Keratinocyte (primary cell): ENCODE measurements around the gene SF3A1. TPM values are rescaled to one million over a fixed set of nuclear protein-coding genes. Genes with fewer than 3 reads are reported as not detected.

ENCODE experiments used
- DNase-seq: peaks from one replicate; pipeline ENCODE4 v3.0.0-alpha.2; 2011; ENCODE audit warnings: low read depth, missing footprints, low spot score
- FAIRE-seq: peaks from 2 replicates; lab custom pipeline; 2011; peaks lifted over from hg19 to GRCh38; lab: Jason Lieb, UNC
- H2AFZ ChIP-seq: 2 replicates; pipeline ENCODE4 v1.6.0; 2012; ENCODE audit warnings: low read length, control low read depth, inconsistent platforms; ENCODE audit not compliant: control insufficient read depth
- H3K27ac ChIP-seq: 2 replicates; pipeline ENCODE4 v1.5.1; 2011; ENCODE audit warnings: low read length; ENCODE audit not compliant: control insufficient read depth, insufficient read depth
- H3K27me3 ChIP-seq: 3 replicates; pipeline ENCODE4 v1.6.0; 2011; ENCODE audit warnings: low read length; ENCODE audit not compliant: control insufficient read depth, insufficient read depth; ENCODE audit errors: extremely low read depth
- H3K36me3 ChIP-seq, 2 experiments: 2 replicates in 1 of 2; 3 replicates in 1 of 2; pipeline ENCODE4 v1.5.1; 2011; ENCODE audit warnings: low read length in 2 of 2, mild to moderate bottlenecking in 1 of 2; ENCODE audit not compliant: control insufficient read depth in 2 of 2, insufficient read depth in 2 of 2; ENCODE audit errors: extremely low read depth in 1 of 2
- H3K4me1 ChIP-seq: 3 replicates; pipeline ENCODE4 v1.5.1; 2011; ENCODE audit warnings: low read length; ENCODE audit not compliant: control insufficient read depth, insufficient read depth; ENCODE audit errors: extremely low read depth
- H3K4me2 ChIP-seq: 3 replicates; pipeline ENCODE4 v1.6.0; 2011; ENCODE audit warnings: low read depth, low read length; ENCODE audit not compliant: control insufficient read depth, insufficient read depth; ENCODE audit errors: extremely low read depth
- H3K4me3 ChIP-seq, 3 experiments: fragments of 200-600 bp in 1 of 3; sonication (generic) in 1 of 3; 2 replicates in 2 of 3; 3 replicates in 1 of 3; pipeline ENCODE4 v1.5.1; 2011 to 2016; ENCODE audit warnings: low read length in 3 of 3, mild to moderate bottlenecking in 3 of 3, control low read depth in 2 of 3, inconsistent platforms in 1 of 3, low read depth in 1 of 3, mixed read lengths in 1 of 3, mixed run types in 1 of 3, moderate library complexity in 1 of 3; ENCODE audit not compliant: control insufficient read depth in 2 of 3, insufficient read depth in 2 of 3; ENCODE audit errors: extremely low read depth in 1 of 3
- H3K79me2 ChIP-seq: 2 replicates; pipeline ENCODE4 v1.6.0; 2012; ENCODE audit warnings: low read length; ENCODE audit not compliant: control insufficient read depth, insufficient read depth
- H3K9ac ChIP-seq: 3 replicates; pipeline ENCODE4 v1.6.0; 2011; ENCODE audit warnings: low read length; ENCODE audit not compliant: control insufficient read depth, insufficient read depth; ENCODE audit errors: extremely low read depth
- H3K9me1 ChIP-seq: 3 replicates; pipeline ENCODE4 v1.6.0; 2011; ENCODE audit warnings: low read length; ENCODE audit not compliant: control insufficient read depth, insufficient read depth; ENCODE audit errors: extremely low read depth
- H3K9me3 ChIP-seq: 2 replicates; pipeline ENCODE4 v1.5.1; 2012; ENCODE audit warnings: low read depth, low read length; ENCODE audit not compliant: control insufficient read depth
- H4K20me1 ChIP-seq: 3 replicates; pipeline ENCODE4 v1.6.0; 2011; ENCODE audit warnings: low read length; ENCODE audit not compliant: control insufficient read depth, insufficient read depth; ENCODE audit errors: extremely low read depth
- EZH2 ChIP-seq: IDR thresholded peaks from one replicate; pipeline ENCODE4 v1.6.1; 2012; ENCODE audit warnings: inconsistent platforms, mild to moderate bottlenecking, low read length, moderate library complexity
- dilution Hi-C: fragments of 300-500 bp; cut with MboI; formaldehyde crosslinking; loops from one replicate; pipeline ENCODE4 v1.7.0; 2020; ENCODE audit warnings: low sequenced_read_pairs; ENCODE audit not compliant: extremely low pct_ligation_motif_present
- polyA plus RNA-seq, 5 experiments: library from polyadenylated mRNA; depleted of rRNA in 3 of 5; stranded (reverse) in 3 of 5; stranded (forward) in 1 of 5; unstranded in 1 of 5; fragments of >200 nt; gene quantifications; 1 replicate in 1 of 5; 2 replicates in 3 of 5; 3 replicates in 1 of 5; pipeline versions ENCODE4 v1.2.1 to v1.2.3, GENCODE V29; 2011 to 2012; ENCODE audit warnings: missing spikeins in 2 of 5, low read depth in 1 of 5, low replicate concordance in 1 of 5
- TF ChIP-seq, protein P1 (sequence below), 3 experiments: IDR thresholded peaks in 1 of 3; conservative IDR thresholded peaks in 1 of 3; optimal IDR thresholded peaks in 1 of 3; 2 replicates in 2 of 3; 3 replicates in 1 of 3; pipeline versions ENCODE3 to v1.5.1; 2011; ENCODE audit warnings: low read length in 3 of 3, mild to moderate bottlenecking in 3 of 3, moderate library complexity in 2 of 3, control low read depth in 1 of 3, inconsistent platforms in 1 of 3; ENCODE audit not compliant: insufficient read depth in 2 of 3; ENCODE audit errors: extremely low read depth in 1 of 3

SF3A1 gene
- polyA plus RNA-seq, 1 donor (not counting 4 experiments of a cell fraction or from before 2014, with no cell fraction given): 34.2 TPM

DNA sequence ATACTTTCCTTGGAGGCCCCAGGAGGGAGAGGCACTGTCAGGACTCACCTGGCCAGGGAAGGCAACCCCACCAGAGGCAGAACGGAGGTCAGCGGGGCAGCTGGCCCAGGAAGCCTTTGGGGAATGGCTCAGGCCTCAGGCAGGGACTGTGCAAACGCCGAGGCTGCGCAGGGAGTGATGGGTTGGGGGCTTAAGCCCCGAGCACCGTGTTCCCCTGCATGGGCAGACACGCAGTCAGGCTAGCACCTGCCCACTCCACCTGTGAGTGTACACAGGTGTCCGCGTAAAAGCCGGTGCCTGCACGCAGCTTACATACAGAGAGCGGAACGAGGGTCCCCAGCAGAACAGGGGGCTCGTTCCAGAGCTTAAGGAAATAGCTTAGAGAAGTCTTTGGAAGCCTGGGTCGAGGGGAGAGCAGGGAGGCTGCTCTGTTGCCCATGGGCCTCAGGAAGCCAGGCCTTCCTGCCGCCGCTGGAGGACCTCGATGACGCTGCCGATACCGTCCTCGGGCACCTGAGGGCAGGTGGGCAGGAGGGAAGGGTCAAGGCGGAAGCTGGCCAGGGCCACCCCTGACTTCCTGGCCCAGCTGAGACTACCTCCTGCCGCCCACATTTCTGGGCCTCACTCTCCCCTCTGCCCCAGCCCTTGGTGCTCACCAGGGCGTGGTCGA, 71.4 kb downstream of the SF3A1 start:
- Histone ChIP-seq H3K27ac (no peak overlapping the region), H2AFZ (no peak overlapping the region), H3K4me3 (no peak overlapping the region), H3K4me1 (peaks cover 11% of the 10 kb centered on the region), H3K4me2 (no peak overlapping the region), H3K27me3 (no peaks in the 10 kb centered on the region), H3K79me2 (no peaks in the 10 kb centered on the region), H3K36me3 (peaks cover 0 to 7% of the 10 kb centered on the region in 2 experiments), H3K9me1 (no peaks in the 10 kb centered on the region), H3K9me3 (no peaks in the 10 kb centered on the region), H4K20me1 (no peaks in the 10 kb centered on the region), H3K9ac (no peak overlapping the region)
- DNase-seq: no peak
- no peak for FAIRE-seq
- no peak for TF ChIP-seq EZH2
- TF ChIP-seq, protein P1, sequence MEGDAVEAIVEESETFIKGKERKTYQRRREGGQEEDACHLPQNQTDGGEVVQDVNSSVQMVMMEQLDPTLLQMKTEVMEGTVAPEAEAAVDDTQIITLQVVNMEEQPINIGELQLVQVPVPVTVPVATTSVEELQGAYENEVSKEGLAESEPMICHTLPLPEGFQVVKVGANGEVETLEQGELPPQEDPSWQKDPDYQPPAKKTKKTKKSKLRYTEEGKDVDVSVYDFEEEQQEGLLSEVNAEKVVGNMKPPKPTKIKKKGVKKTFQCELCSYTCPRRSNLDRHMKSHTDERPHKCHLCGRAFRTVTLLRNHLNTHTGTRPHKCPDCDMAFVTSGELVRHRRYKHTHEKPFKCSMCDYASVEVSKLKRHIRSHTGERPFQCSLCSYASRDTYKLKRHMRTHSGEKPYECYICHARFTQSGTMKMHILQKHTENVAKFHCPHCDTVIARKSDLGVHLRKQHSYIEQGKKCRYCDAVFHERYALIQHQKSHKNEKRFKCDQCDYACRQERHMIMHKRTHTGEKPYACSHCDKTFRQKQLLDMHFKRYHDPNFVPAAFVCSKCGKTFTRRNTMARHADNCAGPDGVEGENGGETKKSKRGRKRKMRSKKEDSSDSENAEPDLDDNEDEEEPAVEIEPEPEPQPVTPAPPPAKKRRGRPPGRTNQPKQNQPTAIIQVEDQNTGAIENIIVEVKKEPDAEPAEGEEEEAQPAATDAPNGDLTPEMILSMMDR (optimal IDR thresholded peaks at IDR 0.05 in 1 of 3, IDR thresholded peaks at IDR 0.05 in 1 of 3, conservative IDR thresholded peaks at IDR 0.05 in 1 of 3; ENCODE audit: extremely low read depth in 1 of 3, insufficient read depth in 2 of 3, low read length in 3 of 3): no peak
- dilution Hi-C loops: no loop called here

DNA sequence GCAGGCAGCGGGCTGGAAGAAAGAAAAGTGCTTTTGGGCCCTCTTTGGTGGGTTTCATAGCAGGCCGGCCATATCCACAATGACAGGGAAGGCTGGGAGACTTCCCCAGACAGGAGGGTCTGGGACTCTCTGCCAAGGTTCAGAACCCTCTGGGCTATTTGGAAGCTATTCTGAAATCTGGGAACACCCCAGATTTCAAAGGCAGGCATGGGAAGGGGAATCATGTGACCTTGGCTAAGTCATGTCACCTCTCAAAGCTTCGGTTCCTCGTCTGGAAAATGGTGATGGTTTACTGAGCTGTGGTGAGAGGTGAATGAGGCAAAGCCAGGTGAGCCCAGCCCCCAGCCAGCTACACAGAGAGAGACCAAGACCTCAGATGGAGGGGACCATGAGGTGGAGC, 72.0 kb downstream of the SF3A1 start:
- Histone ChIP-seq H3K9me3 (no peaks in the 10 kb centered on the region), H3K9me1 (no peaks in the 10 kb centered on the region), H3K79me2 (no peaks in the 10 kb centered on the region), H3K9ac (no peak overlapping the region), H3K4me1 (peaks cover 5% of the 10 kb centered on the region), H2AFZ (no peak overlapping the region), H4K20me1 (no peaks in the 10 kb centered on the region), H3K27me3 (no peaks in the 10 kb centered on the region), H3K4me3 (no peak overlapping the region), H3K36me3 (peaks cover 0 to 7% of the 10 kb centered on the region in 2 experiments), H3K4me2 (no peak overlapping the region), H3K27ac (no peak overlapping the region)
- no peak for FAIRE-seq
- dilution Hi-C loops: no loop called here
- TF ChIP-seq, protein P1 (optimal IDR thresholded peaks at IDR 0.05 in 1 of 3, IDR thresholded peaks at IDR 0.05 in 1 of 3, conservative IDR thresholded peaks at IDR 0.05 in 1 of 3; ENCODE audit: extremely low read depth in 1 of 3, insufficient read depth in 2 of 3, low read length in 3 of 3): no peak
- TF ChIP-seq EZH2: no peak
- no peak for DNase-seq
